ENCODE data around the gene C2CD5.
"Not testable (repeated sequence)": the region's sequence is repeated elsewhere in the genome, so short reads cannot be mapped to it uniquely, and the experiment has no call there.

Gene C2CD5

GRCh38 chr12:22526836-22527235, 17.5 kb downstream of the C2CD5 start:
- Mint-ChIP-seq H3K36me3 (peaks cover 34% of the 10 kb centered on the region), H3K4me3 (no peak overlapping the region), H3K9me3 (no peaks in the 10 kb centered on the region), H3K27ac (no peak overlapping the region), H3K27me3 (no peaks in the 10 kb centered on the region), H3K4me1 (peaks cover 2% of the 10 kb centered on the region)
- CTCF ChIA-PET, result interaction anchor here (1.1 kb wide), 1 partner anchor 18 kb away, joined by 3 read pairs; the partner anchor contains the start of gene C2CD5
- no peak for DNase-seq

GRCh38 chr12:22525426-22525825, 18.9 kb downstream of the C2CD5 start:
- H3K36me3 Mint-ChIP-seq, result peaks cover 27% of the 10 kb centered on the region

GRCh38 chr12:22518998-22519397, 25.3 kb downstream of the C2CD5 start:
- DNase-seq, result no peak
- CTCF ChIA-PET, result interaction anchor here (1.1 kb wide), 1 partner anchor 11 kb away, joined by 3 read pairs; no protein-coding TSS in a partner anchor
- Mint-ChIP-seq H3K27me3 (no peaks in the 10 kb centered on the region), H3K4me1 (no peaks in the 10 kb centered on the region), H3K4me3 (no peak overlapping the region), H3K36me3 (peaks cover 30% of the 10 kb centered on the region), H3K27ac (no peak overlapping the region), H3K9me3 (no peaks in the 10 kb centered on the region)

More at GRCh38 chr12:22525426-22525825, 18.9 kb downstream of the C2CD5 start:
- H3K27ac Mint-ChIP-seq, result no peak overlapping the region
- CTCF ChIA-PET, result interaction anchor here (0.5 kb wide), 1 partner anchor 159 kb away, joined by 3 read pairs; no protein-coding TSS in a partner anchor
- no peaks in the 10 kb centered on the region for H3K9me3 Mint-ChIP-seq
- no peak for DNase-seq
- H3K4me3 Mint-ChIP-seq, result no peak overlapping the region
- peaks cover 2% of the 10 kb centered on the region for H3K4me1 Mint-ChIP-seq
- H3K27me3 Mint-ChIP-seq, result no peaks in the 10 kb centered on the region

GRCh38 chr12:22518060-22518719, 26.2 kb downstream of the C2CD5 start:
- Mint-ChIP-seq H3K9me3 (no peaks in the 10 kb centered on the region), H3K27me3 (no peaks in the 10 kb centered on the region), H3K4me1 (no peaks in the 10 kb centered on the region), H3K27ac (no peak overlapping the region), H3K4me3 (no peak overlapping the region), H3K36me3 (peaks cover 27% of the 10 kb centered on the region)
- CTCF ChIA-PET, result interaction anchor here (1.1 kb wide), 1 partner anchor 11 kb away, joined by 3 read pairs; no protein-coding TSS in a partner anchor
- DNase-seq, result no peak

GRCh38 chr12:22514875-22515274, 29.5 kb downstream of the C2CD5 start:
- Mint-ChIP-seq H3K36me3 (peaks cover 19% of the 10 kb centered on the region), H3K4me3 (no peak overlapping the region), H3K27me3 (no peaks in the 10 kb centered on the region), H3K9me3 (no peaks in the 10 kb centered on the region), H3K27ac (no peak overlapping the region), H3K4me1 (no peaks in the 10 kb centered on the region)
- CTCF ChIA-PET, result no interaction called here
- no peak for DNase-seq

GRCh38 chr12:22505826-22506225, 38.5 kb downstream of the C2CD5 start:
- Mint-ChIP-seq H3K4me1 (no peaks in the 10 kb centered on the region), H3K4me3 (no peak overlapping the region), H3K27ac (no peak overlapping the region), H3K9me3 (no peaks in the 10 kb centered on the region), H3K36me3 (peaks cover 20% of the 10 kb centered on the region), H3K27me3 (no peaks in the 10 kb centered on the region)
- DNase-seq, result no peak
- CTCF ChIA-PET, result no interaction called here

- Mint-ChIP-seq H3K9me3 (no peaks in the 10 kb centered on the region), H3K27me3 (no peaks in the 10 kb centered on the region), H3K4me3 (no peak overlapping the region), H3K4me1 (no peaks in the 10 kb centered on the region), H3K36me3 (peaks cover 27% of the 10 kb centered on the region), H3K27ac (no peak overlapping the region)
- no peak for DNase-seq
- CTCF ChIA-PET, result interaction anchor here (1.2 kb wide), 1 partner anchor 12 kb away, joined by 4 read pairs; no protein-coding TSS in a partner anchor
These were observed 44.2 kb downstream of the C2CD5 start for GRCh38 chr12:22500100-22500499.

GRCh38 chr12:22499445-22499844, 44.9 kb downstream of the C2CD5 start:
- no peak overlapping the region for H3K27ac Mint-ChIP-seq
- CTCF ChIA-PET, result interaction anchor here (1.2 kb wide), 1 partner anchor 13 kb away, joined by 4 read pairs; no protein-coding TSS in a partner anchor
- no peaks in the 10 kb centered on the region for H3K9me3 Mint-ChIP-seq
- DNase-seq, result no peak
- peaks cover 24% of the 10 kb centered on the region for H3K36me3 Mint-ChIP-seq
- no peaks in the 10 kb centered on the region for H3K4me1 Mint-ChIP-seq
- no peak overlapping the region for H3K4me3 Mint-ChIP-seq
- no peaks in the 10 kb centered on the region for H3K27me3 Mint-ChIP-seq

GRCh38 chr12:22494319-22494718, 50.0 kb downstream of the C2CD5 start:
- H3K4me3 Mint-ChIP-seq, result no peak overlapping the region
- no peaks in the 10 kb centered on the region for H3K9me3 Mint-ChIP-seq
- H3K27me3 Mint-ChIP-seq, result no peaks in the 10 kb centered on the region
- no peak overlapping the region for H3K27ac Mint-ChIP-seq
- CTCF ChIA-PET, result interaction anchor here (1.6 kb wide), 1 partner anchor 11 kb away, joined by 3 read pairs; no protein-coding TSS in a partner anchor
- H3K4me1 Mint-ChIP-seq, result no peaks in the 10 kb centered on the region
- peaks cover 33% of the 10 kb centered on the region for H3K36me3 Mint-ChIP-seq
- DNase-seq, result no peak

- CTCF ChIA-PET, result no interaction called here
- no peak overlapping the region for H3K4me3 Mint-ChIP-seq
- no peak overlapping the region for H3K27ac Mint-ChIP-seq
- peaks cover 46% of the 10 kb centered on the region for H3K36me3 Mint-ChIP-seq
- no peak for DNase-seq
- no peaks in the 10 kb centered on the region for H3K4me1 Mint-ChIP-seq
- H3K27me3 Mint-ChIP-seq, result no peaks in the 10 kb centered on the region
- no peaks in the 10 kb centered on the region for H3K9me3 Mint-ChIP-seq
These were observed 53.3 kb downstream of the C2CD5 start for GRCh38 chr12:22491034-22491433.

- no peak overlapping the region for H3K4me3 Mint-ChIP-seq
- CTCF ChIA-PET, result no interaction called here
- no peaks in the 10 kb centered on the region for H3K27me3 Mint-ChIP-seq
- no peaks in the 10 kb centered on the region for H3K4me1 Mint-ChIP-seq
- H3K9me3 Mint-ChIP-seq, result no peaks in the 10 kb centered on the region
- DNase-seq, result no peak
- H3K36me3 Mint-ChIP-seq, result peaks cover 55% of the 10 kb centered on the region
- no peak overlapping the region for H3K27ac Mint-ChIP-seq
These were observed 55.9 kb downstream of the C2CD5 start for GRCh38 chr12:22488478-22488877.

GRCh38 chr12:22487683-22488082, 56.7 kb downstream of the C2CD5 start:
- H3K9me3 Mint-ChIP-seq, H3K27ac Mint-ChIP-seq, H3K27me3 Mint-ChIP-seq, CTCF ChIA-PET, H3K4me3 Mint-ChIP-seq, DNase-seq, H3K4me1 Mint-ChIP-seq: not testable (repeated sequence)
- H3K36me3 Mint-ChIP-seq, result peaks cover 56% of the 10 kb centered on the region

- H3K4me1 Mint-ChIP-seq, result peaks cover 3% of the 10 kb centered on the region
- DNase-seq, result no peak
- CTCF ChIA-PET, result interaction anchor here (0.6 kb wide), 1 partner anchor 149 kb away, joined by 3 read pairs; no protein-coding TSS in a partner anchor
- no peaks in the 10 kb centered on the region for H3K27me3 Mint-ChIP-seq
- no peaks in the 10 kb centered on the region for H3K9me3 Mint-ChIP-seq
- H3K27ac Mint-ChIP-seq, result no peak overlapping the region
- no peak overlapping the region for H3K4me3 Mint-ChIP-seq
- H3K36me3 Mint-ChIP-seq, result peaks cover 37% of the 10 kb centered on the region
These were observed 62.7 kb downstream of the C2CD5 start for GRCh38 chr12:22481547-22482104.

GRCh38 chr12:22480814-22481213, 63.5 kb downstream of the C2CD5 start:
- not testable (repeated sequence) for H3K4me1 Mint-ChIP-seq, H3K27me3 Mint-ChIP-seq, H3K9me3 Mint-ChIP-seq, H3K4me3 Mint-ChIP-seq, H3K27ac Mint-ChIP-seq, DNase-seq
- CTCF ChIA-PET, result interaction anchor here (1.1 kb wide), 1 partner anchor 37 kb away, joined by 3 read pairs; no protein-coding TSS in a partner anchor
- peaks cover 33% of the 10 kb centered on the region for H3K36me3 Mint-ChIP-seq

- peaks cover 3% of the 10 kb centered on the region for H3K4me1 Mint-ChIP-seq
- no peaks in the 10 kb centered on the region for H3K9me3 Mint-ChIP-seq
- H3K36me3 Mint-ChIP-seq, result peaks cover 31% of the 10 kb centered on the region
- H3K27me3 Mint-ChIP-seq, result no peaks in the 10 kb centered on the region
- no peak overlapping the region for H3K27ac Mint-ChIP-seq
- no peak for DNase-seq
- H3K4me3 Mint-ChIP-seq, result no peak overlapping the region
- CTCF ChIA-PET, result interaction anchor here (1.1 kb wide), 1 partner anchor 37 kb away, joined by 3 read pairs; no protein-coding TSS in a partner anchor
These were observed 64.3 kb downstream of the C2CD5 start for GRCh38 chr12:22480016-22480415.

Data from activated naive CD4-positive, alpha-beta T cell treated with anti-CD3 and anti-CD28 coated beads, Interleukin-2, amount 10 ng/mL, durations not matched to agents 7 days and 5 days (primary cell).